Medulla oblongata (tissue), 1 donor: ENCODE results near the gene ZNF672.
"Not testable (repeated sequence)": the region's sequence is repeated elsewhere in the genome, so short reads cannot be mapped to it uniquely, and the experiment has no call there.

Source experiments
- DNase-seq: peaks from one replicate; pipeline ENCODE4 v3.0.0-alpha.2; 2015; ENCODE audit errors: extremely low spot score

Gene ZNF672

DNA sequence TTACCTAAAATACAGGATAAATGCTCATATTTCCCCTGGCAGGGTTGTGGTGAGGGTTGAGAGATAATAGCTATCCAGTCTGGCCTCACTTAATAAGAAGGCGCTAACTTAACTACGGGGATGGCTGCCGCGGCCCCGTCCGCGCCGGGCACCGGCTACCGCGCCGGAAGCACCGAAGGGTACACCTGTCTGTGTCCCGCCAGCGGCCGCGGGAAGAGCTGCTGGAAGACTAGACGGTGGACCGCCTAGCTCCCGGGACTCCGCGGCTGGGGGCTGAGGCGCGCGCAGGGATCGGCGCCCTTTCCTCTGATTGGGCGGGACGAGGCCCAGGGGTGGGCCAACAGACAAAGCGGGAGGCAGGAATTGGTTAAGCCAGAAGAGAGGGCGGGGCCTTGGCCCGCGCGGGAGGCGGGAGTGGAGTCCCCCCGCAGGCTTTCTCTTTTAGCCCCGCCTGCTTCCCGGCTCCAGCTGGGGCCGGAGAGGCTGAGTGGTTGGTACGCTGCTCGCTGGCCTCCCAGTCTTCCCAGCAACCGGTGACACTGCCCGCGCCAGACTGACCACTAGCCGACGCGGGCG lies at the start of gene ZNF672:
ZNF672 (plus strand) TSS at position 444 of the 576 bp plus-strand sequence. CDS start 9,051 bp downstream, outside the sequence.
- DNase-seq, result peak; percentile 99

GRCh38 chr1:248788327-248788726 lies 49.7 kb upstream of the ZNF672 start:
- DNase-seq, result no peak

GRCh38 chr1:248789337-248789736 lies 48.7 kb upstream of the ZNF672 start:
- DNase-seq, result not testable (repeated sequence)

GRCh38 chr1:248790456-248790855 lies 47.6 kb upstream of the ZNF672 start:
- no peak for DNase-seq

DNA sequence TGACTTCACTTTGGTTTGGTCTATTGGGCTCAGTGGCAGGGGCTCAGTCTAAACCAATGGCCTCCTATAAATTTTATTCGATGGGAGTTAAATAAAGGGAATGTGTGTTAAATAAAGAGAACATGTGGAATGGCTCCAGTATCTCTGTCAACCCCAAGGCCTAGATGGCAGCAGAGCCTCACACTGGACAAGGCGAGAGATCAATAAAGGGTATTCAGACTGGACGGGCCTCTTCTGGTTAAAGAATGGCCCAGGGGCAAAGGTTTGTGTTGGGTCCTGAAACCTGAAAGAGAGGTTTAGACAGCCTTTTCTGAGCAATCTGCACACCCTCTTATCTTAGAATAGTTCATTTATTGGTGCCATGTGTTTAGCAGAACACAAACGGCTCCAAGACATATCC lies 47.0 kb upstream of the ZNF672 start:
- DNase-seq, result no peak

DNA sequence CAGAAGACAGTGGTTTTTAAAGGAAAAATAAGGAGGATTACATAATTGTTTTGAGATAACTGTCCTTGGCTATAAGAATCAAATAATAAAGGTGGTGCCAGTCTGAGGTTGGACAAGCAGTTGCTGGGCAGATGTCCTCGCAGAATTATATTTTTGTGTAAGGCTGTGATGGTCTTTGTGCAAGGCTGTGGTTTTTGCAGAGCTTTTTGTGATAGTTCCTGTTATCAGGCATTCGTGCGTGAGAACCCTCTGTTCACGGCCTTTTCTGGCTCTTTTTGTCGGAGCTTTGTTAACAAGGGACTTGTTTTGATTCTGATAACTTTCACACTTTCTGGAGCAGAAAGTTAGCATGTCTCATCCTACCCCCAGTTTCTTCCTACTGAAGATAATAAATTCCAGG lies 45.7 kb upstream of the ZNF672 start:
- no peak for DNase-seq

DNA sequence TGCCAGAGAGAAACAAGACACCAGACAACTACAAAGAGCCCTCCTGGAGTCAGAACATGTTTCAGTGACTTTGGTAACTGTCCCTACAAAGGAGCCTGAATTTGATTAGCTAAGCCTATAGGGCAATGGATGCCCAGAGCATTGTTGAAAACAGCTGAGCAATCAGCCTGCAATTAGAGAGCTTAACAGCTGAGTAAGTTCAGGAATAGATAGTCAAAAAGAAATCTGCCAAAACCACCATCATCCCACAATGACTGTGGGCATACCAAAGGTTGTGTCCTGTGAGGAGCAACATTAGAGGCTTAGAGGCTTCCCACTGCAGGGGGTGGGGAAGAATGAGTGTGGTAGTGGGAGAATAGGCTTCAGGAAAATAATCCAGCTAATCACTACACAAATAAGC lies 44.4 kb upstream of the ZNF672 start:
- DNase-seq, result no peak

DNA sequence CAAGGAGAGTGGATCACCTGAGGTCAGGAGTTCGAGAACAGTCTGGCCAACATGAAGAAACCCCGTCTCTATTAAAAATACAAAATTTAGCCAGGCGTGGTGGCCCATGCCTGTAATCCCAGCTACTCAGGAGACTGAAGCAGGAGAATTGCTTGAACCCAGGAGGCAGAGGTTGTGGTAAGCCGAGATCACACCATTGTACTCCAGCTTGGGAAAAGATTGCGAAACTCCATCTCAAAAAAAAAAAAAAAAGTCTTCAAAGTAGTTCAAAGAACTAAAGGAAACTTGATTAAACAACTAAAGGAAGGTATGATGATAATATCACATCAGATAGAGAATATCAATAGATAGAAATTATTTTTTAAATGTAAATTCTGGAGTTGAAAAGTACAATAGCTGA lies 43.4 kb upstream of the ZNF672 start:
- not testable (repeated sequence) for DNase-seq

- no peak for DNase-seq
Observed at GRCh38 chr1:248798791-248799190, 39.2 kb upstream of the ZNF672 start.

GRCh38 chr1:248800459-248800858 lies 37.6 kb upstream of the ZNF672 start:
- no peak for DNase-seq

GRCh38 chr1:248802454-248802853 lies 35.6 kb upstream of the ZNF672 start:
- no peak for DNase-seq

DNA sequence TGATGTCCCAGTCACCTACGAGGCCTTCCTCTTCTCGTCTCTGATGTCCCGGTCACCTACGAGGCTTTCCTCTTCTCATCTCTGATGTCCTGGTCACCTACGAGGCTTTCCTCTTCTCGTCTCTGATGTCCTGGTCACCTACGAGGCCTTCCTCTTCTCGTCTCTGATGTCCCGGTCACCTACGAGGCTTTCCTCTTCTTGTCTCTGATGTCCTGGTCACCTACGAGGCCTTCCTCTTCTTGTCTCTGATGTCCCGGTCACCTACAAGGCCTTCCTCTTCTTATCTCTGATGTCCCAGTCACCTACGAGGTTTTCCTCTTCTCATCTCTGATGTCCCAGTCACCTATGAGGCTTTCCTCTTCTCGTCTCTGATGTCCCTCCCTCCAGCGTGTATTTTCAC lies 34.5 kb upstream of the ZNF672 start:
- not testable (repeated sequence) for DNase-seq

DNA sequence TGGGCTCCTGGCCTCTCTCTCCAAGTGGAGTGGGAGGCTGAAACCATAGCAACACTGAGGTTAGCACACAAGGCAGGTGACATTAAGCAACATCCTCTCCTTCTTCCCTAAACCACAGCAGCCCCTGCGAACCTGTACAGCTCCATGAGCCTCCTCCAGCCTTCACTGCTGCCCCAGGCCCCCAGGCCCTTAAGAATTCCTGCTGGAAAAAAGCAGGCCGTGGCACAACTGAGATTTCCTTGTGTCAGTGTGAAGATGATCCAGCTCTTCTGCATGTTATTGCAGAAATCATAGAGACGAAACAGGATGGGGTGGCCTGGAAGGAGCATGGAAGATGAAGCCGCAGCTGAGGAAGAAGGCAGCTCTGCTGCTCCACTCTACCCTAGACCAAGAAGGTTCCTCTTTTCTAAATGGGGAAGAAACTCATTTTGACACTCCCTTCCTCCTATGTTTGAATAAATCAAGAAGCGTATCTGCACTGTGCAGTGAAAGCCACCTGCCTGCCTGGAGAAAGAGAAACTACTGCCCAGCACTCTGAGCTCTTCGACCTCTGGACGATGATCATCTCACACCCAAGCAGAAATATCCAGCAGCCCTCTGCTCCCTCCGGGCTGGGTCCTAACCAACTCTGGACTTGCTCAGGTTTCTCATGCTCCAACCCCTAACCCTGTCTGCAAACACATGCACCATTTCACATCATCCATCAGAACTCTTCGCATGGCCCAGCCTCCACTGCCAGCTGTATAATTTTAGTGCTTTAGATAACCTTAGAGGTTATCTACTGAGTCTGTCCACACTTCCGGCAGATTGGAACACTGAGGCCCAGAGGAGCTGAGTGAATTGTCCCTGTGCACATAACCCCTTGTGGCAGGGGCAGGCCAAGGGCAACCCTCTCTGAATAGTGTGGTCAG lies 33.0 kb upstream of the ZNF672 start:
- DNase-seq, result peak; percentile 64

- peak; percentile 75 for DNase-seq
Observed at GRCh38 chr1:248805876-248806275, 32.1 kb upstream of the ZNF672 start.

DNA sequence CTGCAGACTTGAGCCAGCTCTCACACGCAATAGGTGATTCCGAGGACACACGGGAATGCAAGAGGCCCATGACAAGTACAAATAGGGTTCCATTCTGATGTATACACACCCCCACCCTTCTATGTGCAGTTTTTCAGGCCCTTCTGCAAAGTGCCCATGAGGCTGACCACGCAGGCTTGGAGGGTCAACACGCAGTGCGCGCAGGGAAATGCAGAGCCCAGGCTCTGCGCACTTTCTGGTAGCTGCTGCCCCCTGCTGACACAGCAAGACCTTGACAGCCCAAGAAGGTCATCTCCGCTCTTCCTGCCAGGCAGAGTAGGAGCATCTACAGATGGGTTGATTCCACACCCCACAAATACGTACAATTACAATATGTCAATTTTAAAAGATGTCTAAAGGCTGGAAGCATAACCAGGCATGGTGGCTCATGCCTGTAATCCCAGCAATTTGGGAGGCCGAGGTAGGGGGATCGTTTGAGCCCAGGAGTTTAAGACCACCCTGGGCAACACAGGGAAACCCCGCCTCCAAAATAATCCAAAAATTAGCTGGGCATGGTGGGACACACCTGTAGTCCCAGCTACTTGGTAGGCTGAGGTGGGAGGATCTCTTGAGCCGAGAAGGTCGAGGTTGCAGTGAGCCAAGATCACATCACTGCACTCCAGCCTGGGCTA lies 30.8 kb upstream of the ZNF672 start:
- peak; percentile 75 for DNase-seq

DNA sequence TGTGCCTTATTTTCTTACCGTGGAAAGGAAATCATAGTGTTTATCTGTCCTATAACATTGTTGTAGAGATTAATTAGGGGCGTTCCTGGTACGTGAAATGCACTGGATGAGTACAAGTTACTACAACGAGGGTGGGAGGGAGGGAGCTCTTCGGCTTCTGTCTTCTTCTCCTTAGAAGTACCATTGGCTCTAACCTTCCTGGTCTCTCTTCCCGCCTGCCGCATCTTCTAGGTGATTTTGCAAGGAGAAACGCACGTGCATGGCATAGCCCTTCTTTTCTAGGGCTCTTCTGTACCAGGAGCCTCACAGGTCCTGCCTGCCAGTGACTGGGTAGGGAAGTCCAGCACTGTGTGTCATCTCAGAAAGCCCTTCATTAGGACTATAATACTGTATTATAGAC lies 29.1 kb upstream of the ZNF672 start:
- no peak for DNase-seq

DNA sequence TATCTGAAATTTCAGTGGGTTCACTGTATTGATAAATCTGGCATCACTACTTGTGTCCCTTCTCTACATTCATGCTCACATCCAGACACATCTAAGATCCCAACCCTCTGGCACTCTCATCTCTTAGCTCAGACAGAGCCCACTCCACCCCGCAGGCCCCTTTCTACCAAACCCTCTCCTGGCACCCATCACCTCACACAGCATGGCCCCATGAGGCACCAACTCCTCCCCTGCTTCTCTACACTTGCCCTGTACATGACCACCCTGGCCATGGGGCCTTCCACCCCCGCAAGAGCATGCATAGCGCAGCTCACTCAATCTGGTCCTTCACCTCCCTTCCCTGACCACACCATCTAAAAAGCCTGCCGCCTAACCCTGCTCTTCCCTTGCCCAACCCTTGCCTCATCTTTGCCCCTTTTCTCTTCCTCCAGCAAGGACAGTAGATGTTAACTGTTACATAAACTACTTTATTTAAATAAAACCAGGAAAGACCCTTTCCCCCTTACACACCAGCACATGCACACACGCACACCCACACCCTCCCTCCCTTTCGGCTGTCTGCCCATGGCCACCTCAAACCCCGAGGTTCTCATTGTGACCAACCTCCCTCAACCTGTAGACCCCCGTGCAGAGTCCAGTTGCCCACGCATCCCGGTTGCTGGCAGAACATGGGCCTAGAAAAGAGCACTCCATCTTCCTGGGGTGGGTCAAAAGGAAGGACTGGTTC lies 27.9 kb upstream of the ZNF672 start:
- no peak for DNase-seq

DNA sequence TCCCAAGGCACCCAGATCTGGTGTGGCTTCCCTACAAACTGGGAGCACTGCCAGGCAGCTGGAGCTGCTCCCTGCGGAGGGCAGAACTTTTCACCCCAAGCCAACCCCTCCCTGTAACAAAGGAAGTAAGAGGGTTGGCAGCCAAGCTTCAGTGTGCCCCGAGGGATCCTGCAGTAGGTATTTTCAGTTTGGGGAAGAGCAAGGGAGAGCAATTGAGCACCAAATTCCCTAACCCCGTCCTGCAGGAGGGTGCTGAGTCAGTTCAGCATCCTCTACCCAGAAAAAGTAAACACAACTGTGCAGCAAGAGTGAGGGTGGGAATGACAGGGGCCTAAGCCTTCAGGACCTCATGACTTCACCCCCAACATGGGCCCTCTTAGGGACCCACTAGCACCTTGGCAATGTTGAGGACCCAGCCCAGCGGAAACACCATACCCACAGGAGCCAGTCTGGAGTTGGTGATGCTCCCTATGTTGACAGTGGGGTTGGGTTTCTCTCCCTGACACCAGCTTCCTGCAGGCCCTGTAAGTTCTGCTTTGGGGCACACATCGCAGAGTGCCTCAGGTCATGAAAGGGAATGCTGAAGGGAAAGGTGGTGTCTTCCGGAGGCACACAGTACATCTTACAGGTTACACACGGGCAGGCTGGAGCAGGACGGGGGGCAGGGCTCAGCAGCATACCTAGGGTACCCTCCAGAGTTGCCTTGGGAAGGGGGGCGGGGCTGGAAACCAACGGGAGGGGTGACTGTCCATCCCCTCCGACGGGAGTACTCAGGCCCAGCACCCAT lies 27.1 kb upstream of the ZNF672 start:
- DNase-seq, result no peak

DNA sequence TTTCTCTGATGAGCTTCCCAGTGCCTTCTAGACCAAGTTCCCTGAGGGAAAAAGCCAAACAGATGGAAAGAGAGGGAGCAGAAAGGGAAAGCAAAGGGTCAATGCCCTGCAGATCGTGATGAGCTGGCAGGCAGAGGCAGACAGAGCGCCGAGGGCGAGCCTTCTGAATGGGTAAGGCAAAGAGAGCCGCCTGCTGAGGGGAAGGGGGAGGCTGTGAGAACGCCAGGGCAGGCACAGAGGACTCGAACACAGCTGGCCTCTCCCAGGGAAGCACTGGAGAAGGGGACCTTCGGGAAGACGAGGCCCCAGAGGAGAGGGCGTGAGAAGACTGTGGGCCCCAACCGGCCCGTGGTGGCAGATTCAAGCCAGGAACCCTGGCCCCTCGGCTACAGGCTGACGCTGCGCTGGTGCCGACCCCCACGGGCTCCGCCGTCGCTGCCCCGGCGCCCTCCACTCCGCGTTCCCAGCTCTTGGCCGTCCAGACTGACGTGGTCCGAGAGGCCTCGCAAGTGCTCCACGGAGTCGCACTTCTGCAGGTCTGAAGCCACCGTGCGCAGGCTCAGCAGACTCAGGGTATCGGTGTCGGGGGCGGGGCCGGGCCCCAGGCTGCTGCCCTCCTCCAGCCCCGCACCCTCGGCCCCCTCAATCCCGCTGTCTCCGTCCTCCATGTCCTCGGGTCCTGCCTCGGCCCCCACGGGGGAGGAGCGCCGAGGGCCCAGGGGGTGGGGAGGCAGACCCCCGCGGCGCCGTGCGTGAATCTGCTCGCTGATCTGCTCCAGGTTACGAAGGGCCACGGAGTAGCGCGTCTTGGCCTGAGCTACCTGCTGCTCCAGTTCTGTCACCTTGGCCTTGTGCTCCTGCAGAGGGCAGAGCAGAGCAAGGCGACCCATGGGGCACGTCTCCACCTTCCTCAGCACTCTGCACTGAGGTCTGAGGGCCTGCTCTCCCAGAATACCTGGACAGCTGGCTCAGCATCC lies 26.2 kb upstream of the ZNF672 start:
- DNase-seq, result no peak
